Measurements from ENCODE around the gene KPNA2.

DNA sequence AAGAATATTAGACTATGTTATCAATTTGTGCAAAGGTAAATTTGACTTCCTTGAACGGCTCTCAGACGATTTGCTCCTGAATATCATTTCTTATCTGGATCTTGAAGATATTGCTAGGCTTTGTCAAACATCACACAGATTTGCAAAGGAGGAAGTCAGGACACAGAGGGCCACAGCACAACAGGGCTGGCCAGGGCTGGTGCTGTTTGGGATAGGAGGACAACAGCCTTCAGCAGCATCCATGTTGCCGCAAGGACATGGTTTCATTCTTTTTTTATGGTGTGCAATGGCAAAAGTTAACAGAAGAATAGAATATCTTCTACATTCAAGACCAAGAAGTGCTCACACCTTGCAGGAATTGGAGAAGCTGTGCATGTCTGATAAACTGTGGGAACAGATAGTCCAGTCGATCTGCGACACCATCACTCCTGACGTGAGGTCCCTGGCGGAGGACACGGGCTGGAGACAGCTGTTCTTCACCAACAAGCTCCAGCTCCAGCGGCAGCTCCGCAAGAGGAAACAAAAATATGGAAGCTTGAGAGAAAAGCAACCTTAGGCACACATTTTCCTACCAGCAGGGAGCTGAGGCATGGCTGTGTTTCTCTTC, 59.8 kb downstream of the KPNA2 start:
- TF ChIP-seq EP300 (conservative IDR thresholded peaks at IDR 0.05; ENCODE audit: poor library complexity, severe bottlenecking): no peak
- TF ChIP-seq, protein P1, sequence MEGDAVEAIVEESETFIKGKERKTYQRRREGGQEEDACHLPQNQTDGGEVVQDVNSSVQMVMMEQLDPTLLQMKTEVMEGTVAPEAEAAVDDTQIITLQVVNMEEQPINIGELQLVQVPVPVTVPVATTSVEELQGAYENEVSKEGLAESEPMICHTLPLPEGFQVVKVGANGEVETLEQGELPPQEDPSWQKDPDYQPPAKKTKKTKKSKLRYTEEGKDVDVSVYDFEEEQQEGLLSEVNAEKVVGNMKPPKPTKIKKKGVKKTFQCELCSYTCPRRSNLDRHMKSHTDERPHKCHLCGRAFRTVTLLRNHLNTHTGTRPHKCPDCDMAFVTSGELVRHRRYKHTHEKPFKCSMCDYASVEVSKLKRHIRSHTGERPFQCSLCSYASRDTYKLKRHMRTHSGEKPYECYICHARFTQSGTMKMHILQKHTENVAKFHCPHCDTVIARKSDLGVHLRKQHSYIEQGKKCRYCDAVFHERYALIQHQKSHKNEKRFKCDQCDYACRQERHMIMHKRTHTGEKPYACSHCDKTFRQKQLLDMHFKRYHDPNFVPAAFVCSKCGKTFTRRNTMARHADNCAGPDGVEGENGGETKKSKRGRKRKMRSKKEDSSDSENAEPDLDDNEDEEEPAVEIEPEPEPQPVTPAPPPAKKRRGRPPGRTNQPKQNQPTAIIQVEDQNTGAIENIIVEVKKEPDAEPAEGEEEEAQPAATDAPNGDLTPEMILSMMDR (IDR thresholded peaks at IDR 0.05; ENCODE audit: poor library complexity, severe bottlenecking): no peak
- TF ChIP-seq POLR2AphosphoS5 (IDR thresholded peaks at IDR 0.05): no peak
- no peak for TF ChIP-seq RAD21 (conservative IDR thresholded peaks at IDR 0.05)
